ENCODE measurements around the gene VWA3B. TPM values are rescaled to one million over a fixed set of nuclear protein-coding genes. Genes with fewer than 3 reads are reported as not detected.

Gene VWA3B
- total and polyA plus RNA-seq, 4 donors: 3.5 to 29.2 (median 11.2) TPM

DNA sequence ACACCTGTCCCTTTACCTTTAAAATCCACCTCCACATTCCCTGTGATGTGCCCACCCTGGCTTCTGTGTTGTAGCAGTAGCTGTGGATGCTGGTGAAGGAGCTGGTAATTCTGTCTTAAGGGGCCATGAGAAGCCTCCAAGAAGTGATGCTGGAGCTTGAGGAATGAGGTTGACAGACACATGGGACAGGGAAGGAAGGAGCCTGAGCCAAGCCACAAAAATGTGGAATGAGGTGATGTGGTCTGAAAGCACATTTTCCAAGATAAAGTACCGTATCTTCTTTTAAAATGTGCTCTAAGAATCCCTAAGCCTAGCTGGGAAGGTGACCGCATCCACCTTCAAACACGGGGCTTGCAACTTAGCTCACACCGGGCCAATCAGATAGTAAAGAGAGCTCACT lies 31.2 kb downstream of the VWA3B start:
- Histone ChIP-seq H3K27ac (ENCODE audit: low read depth in 1 of 2, low read length in 1 of 2) (no peak overlapping the region), H3K27me3 (ENCODE audit: control insufficient read depth in 3 of 3, insufficient read depth in 3 of 3, low read length in 2 of 3) (no peaks in the 10 kb centered on the region), H3K9me3 (ENCODE audit: control insufficient read depth in 4 of 4, insufficient read depth in 3 of 4, low read length in 3 of 4) (no peaks in the 10 kb centered on the region), H3K4me1 (ENCODE audit: control insufficient read depth in 5 of 5, insufficient read depth in 5 of 5, low read length in 5 of 5) (no peaks in the 10 kb centered on the region), H3K36me3 (ENCODE audit: control insufficient read depth in 4 of 4, insufficient read depth in 4 of 4, low read length in 4 of 4) (no peaks in the 10 kb centered on the region), H3K9ac (ENCODE audit: insufficient read depth in 1 of 2, low read length in 2 of 2) (no peak overlapping the region), H3K4me3 (no peak overlapping the region)
- TF ChIP-seq, protein P1, sequence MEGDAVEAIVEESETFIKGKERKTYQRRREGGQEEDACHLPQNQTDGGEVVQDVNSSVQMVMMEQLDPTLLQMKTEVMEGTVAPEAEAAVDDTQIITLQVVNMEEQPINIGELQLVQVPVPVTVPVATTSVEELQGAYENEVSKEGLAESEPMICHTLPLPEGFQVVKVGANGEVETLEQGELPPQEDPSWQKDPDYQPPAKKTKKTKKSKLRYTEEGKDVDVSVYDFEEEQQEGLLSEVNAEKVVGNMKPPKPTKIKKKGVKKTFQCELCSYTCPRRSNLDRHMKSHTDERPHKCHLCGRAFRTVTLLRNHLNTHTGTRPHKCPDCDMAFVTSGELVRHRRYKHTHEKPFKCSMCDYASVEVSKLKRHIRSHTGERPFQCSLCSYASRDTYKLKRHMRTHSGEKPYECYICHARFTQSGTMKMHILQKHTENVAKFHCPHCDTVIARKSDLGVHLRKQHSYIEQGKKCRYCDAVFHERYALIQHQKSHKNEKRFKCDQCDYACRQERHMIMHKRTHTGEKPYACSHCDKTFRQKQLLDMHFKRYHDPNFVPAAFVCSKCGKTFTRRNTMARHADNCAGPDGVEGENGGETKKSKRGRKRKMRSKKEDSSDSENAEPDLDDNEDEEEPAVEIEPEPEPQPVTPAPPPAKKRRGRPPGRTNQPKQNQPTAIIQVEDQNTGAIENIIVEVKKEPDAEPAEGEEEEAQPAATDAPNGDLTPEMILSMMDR (IDR thresholded peaks at IDR 0.05; ENCODE audit: control extremely low read depth, extremely low read depth): no peak
- DNase-seq (no peak), ATAC-seq (ENCODE audit: insufficient read depth, low FRiP score) (no peak)
- WGBS, 2 donors: 81% methylated on average over 4 of the region's 4 CpGs

DNA sequence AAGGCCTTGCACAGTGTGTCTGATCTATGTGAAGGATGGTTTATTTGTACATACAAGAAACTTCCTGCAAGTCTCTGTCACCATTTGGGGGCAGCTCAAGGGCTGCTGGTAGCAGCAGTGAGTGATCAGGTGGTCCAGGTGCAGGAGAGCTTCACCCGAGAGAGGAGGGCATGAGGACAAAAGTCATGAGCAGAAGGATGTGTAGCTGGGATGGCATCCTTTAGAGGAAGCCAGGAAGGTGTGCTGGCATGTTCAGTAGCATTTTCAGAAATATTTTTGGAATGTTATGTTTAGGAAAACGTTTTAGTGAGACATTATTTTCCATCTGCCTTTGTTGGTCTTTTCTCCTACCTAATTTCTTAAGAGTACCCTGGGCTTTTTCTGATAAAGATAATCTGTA lies 31.9 kb downstream of the VWA3B start:
- TF ChIP-seq, protein P1 (IDR thresholded peaks at IDR 0.05; ENCODE audit: control extremely low read depth, extremely low read depth): no peak
- 46 to 58% methylated on average over 2 of the region's 2 CpGs for WGBS, 2 donors
- DNase-seq: no peak

DNA sequence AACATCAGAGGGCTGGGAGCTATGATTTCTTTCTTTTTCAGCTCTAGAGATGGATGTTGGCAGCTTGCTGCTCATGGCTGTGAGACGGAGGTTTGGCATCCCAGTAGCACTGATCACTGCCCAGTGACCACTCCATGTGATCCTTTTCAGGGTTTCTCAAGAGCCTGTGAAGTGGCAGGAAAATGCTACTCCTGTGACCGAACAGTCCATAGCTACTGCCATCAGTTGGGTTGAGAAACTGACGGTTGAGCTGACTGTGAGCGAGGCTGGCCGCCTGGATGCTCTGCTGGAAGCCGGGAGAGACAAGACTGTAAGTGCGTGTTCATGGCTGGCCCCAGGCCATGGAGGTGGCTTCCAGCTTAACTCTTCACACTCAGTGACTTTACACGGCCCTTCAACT lies 34.2 kb downstream of the VWA3B start:
- Histone ChIP-seq H3K4me1 (ENCODE audit: control insufficient read depth in 5 of 5, insufficient read depth in 5 of 5, low read length in 5 of 5) (no peaks in the 10 kb centered on the region), H3K27ac (ENCODE audit: low read depth in 1 of 2, low read length in 1 of 2) (no peak overlapping the region), H3K36me3 (ENCODE audit: control insufficient read depth in 4 of 4, insufficient read depth in 4 of 4, low read length in 4 of 4) (no peaks in the 10 kb centered on the region), H3K27me3 (ENCODE audit: control insufficient read depth in 3 of 3, insufficient read depth in 3 of 3, low read length in 2 of 3) (no peaks in the 10 kb centered on the region), H3K9me3 (ENCODE audit: control insufficient read depth in 4 of 4, insufficient read depth in 3 of 4, low read length in 3 of 4) (no peaks in the 10 kb centered on the region), H3K9ac (ENCODE audit: insufficient read depth in 1 of 2, low read length in 2 of 2) (no peak overlapping the region), H3K4me3 (no peak overlapping the region)
- WGBS, 2 donors: 70 to 88% methylated on average over 8 of the region's 8 CpGs
- TF ChIP-seq, protein P1 (IDR thresholded peaks at IDR 0.05; ENCODE audit: control extremely low read depth, extremely low read depth): no peak
- no peak for DNase-seq
- ATAC-seq (ENCODE audit: insufficient read depth, low FRiP score): no peak

More for the DNA sequence above, 31.9 kb downstream of the VWA3B start:
- Histone ChIP-seq H3K9ac (ENCODE audit: insufficient read depth in 1 of 2, low read length in 2 of 2) (no peak overlapping the region), H3K36me3 (ENCODE audit: control insufficient read depth in 4 of 4, insufficient read depth in 4 of 4, low read length in 4 of 4) (no peaks in the 10 kb centered on the region), H3K9me3 (ENCODE audit: control insufficient read depth in 4 of 4, insufficient read depth in 3 of 4, low read length in 3 of 4) (no peaks in the 10 kb centered on the region), H3K27ac (ENCODE audit: low read depth in 1 of 2, low read length in 1 of 2) (no peak overlapping the region), H3K4me3 (no peak overlapping the region), H3K27me3 (ENCODE audit: control insufficient read depth in 3 of 3, insufficient read depth in 3 of 3, low read length in 2 of 3) (no peaks in the 10 kb centered on the region), H3K4me1 (ENCODE audit: control insufficient read depth in 5 of 5, insufficient read depth in 5 of 5, low read length in 5 of 5) (no peaks in the 10 kb centered on the region)
- no peak for ATAC-seq (ENCODE audit: insufficient read depth, low FRiP score)

DNA sequence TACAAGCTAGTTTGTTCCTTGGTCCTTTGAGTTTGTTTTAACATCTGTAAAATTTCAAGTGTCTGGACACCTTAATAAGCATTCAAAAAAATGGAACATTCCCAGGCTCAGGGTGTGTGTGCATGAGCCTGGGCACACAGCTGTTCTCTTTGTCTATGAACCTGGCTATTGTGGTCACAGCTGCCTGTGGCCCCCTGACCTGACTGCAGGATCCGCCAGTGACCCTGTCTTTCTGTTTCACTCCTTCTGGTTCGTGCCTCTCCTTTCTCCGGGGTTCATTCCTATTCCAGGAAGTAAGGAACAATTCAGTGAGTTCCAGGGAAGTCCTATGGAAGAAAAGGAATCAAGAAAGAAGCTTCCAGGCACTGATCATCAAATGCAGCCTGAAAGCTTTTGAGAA lies 35.6 kb downstream of the VWA3B start:
- Histone ChIP-seq H3K36me3 (ENCODE audit: control insufficient read depth in 4 of 4, insufficient read depth in 4 of 4, low read length in 4 of 4) (no peaks in the 10 kb centered on the region), H3K4me1 (ENCODE audit: control insufficient read depth in 5 of 5, insufficient read depth in 5 of 5, low read length in 5 of 5) (no peaks in the 10 kb centered on the region), H3K9ac (ENCODE audit: insufficient read depth in 1 of 2, low read length in 2 of 2) (no peak overlapping the region), H3K4me3 (no peak overlapping the region), H3K27ac (ENCODE audit: low read depth in 1 of 2, low read length in 1 of 2) (no peak overlapping the region), H3K9me3 (ENCODE audit: control insufficient read depth in 4 of 4, insufficient read depth in 3 of 4, low read length in 3 of 4) (no peaks in the 10 kb centered on the region), H3K27me3 (ENCODE audit: control insufficient read depth in 3 of 3, insufficient read depth in 3 of 3, low read length in 2 of 3) (no peaks in the 10 kb centered on the region)
- TF ChIP-seq, protein P1 (IDR thresholded peaks at IDR 0.05; ENCODE audit: control extremely low read depth, extremely low read depth): no peak
- ATAC-seq (ENCODE audit: insufficient read depth, low FRiP score) (no peak), DNase-seq (no peak)
- 66 to 69% methylated on average over 3 of the region's 3 CpGs for WGBS, 2 donors
